ENCODE measurements around the gene MBTPS1. TPM values are rescaled to one million over a fixed set of nuclear protein-coding genes. Genes with fewer than 3 reads are reported as not detected.

Gene MBTPS1
- total and polyA plus RNA-seq, 9 of the 15 experiments (the other 6 are each of a cell fraction or from before 2014, with no cell fraction given): 2.8 to 57.6 (median 43.8) TPM

GRCh38 chr16:84069540-84069939 is 47.2 kb downstream of the MBTPS1 start (continued):
- TF ChIP-seq TSHZ1 (CRISPR knock-in tag; IDR thresholded peaks at IDR 0.05): no peak
- TF ChIP-seq KLF16 (IDR thresholded peaks at IDR 0.05): no peak
- TF ChIP-seq ZSCAN32 (CRISPR knock-in tag; IDR thresholded peaks at IDR 0.05): no peak
- TF ChIP-seq ZC3H4 (CRISPR knock-in tag; IDR thresholded peaks at IDR 0.05; ENCODE audit: borderline replicate concordance): no peak
- TF ChIP-seq ZNF79 (CRISPR knock-in tag; IDR thresholded peaks at IDR 0.05; ENCODE audit: low read depth): no peak

GRCh38 chr16:84068783-84069462 is 47.8 kb downstream of the MBTPS1 start:
- Histone ChIP-seq H3K36me3 (ENCODE audit: control insufficient read depth, insufficient read depth, low read length) (peaks cover 89% of the 10 kb centered on the region; the same call in 2 of the 3 replicates), H3K9ac (ENCODE audit: insufficient read depth in 1 of 2, low read depth in 2 of 2, low read length in 2 of 2) (no peak overlapping the region), H3K79me2 (ENCODE audit: control insufficient read depth, insufficient read depth, low read length) (no peaks in the 10 kb centered on the region), H3K27ac (ENCODE audit: extremely low read depth, low read depth, low read length) (no peak overlapping the region), H3K9me1 (ENCODE audit: control insufficient read depth, insufficient read depth, low read length) (no peaks in the 10 kb centered on the region), H3K9me3 (replicated peaks; ENCODE audit: control insufficient read depth, insufficient read depth, low read depth, low read length) (no peaks in the 10 kb centered on the region), H3K4me3 (no peak overlapping the region), H3K4me1 (replicated peaks in 1 of 2; ENCODE audit: control insufficient read depth in 2 of 2, insufficient read depth in 2 of 2, low read length in 2 of 2) (no peaks in the 10 kb centered on the region), H4K20me1 (replicated peaks; ENCODE audit: control insufficient read depth, insufficient read depth, low read length) (0 out of 2 replicates have a peak, but pooled peaks cover 3% of the 10 kb centered on the region), H3K4me2 (ENCODE audit: insufficient read depth, low read length) (no peak overlapping the region), H2AFZ (ENCODE audit: low read depth, low read length) (no peak overlapping the region), H3K27me3 (ENCODE audit: control insufficient read depth in 2 of 2, insufficient read depth in 2 of 2, low read length in 2 of 2) (no peaks in the 10 kb centered on the region)
- in situ Hi-C loops (cut with MboI) (loop anchor here (10.0 kb wide), 2 partner anchors 244 to 416 kb away; no protein-coding TSS in a partner anchor), intact Hi-C loops (cut with micrococcal nuclease) (no loop called here)
- no peak for DNase-seq (ENCODE audit: extremely low read depth in 1 of 4, low spot score in 3 of 4)
- no TSS peak for BruUV-seq (replicated peaks)
- no peak for FAIRE-seq
- POLR2A ChIA-PET: interaction anchor here (0.6 to 2.2 kb wide), 5 partner anchors 9 to 93 kb away, joined by 3 to 8 read pairs (median 3); no protein-coding TSS in a partner anchor
- 84% methylated on average over 13 of the region's 13 CpGs for WGBS (ENCODE audit: insufficient coverage, low coverage, missing lambda C conversion rate)
- CTCF ChIA-PET (ENCODE audit: low intra/inter-chr PET ratio): no interaction called here
- no peak for ATAC-seq
- no peak for TF ChIP-seq THAP7 (CRISPR knock-in tag; IDR thresholded peaks at IDR 0.05)
- TF ChIP-seq ZNF551 (CRISPR knock-in tag; IDR thresholded peaks at IDR 0.05): no peak
- TF ChIP-seq ETV1 (tag; conservative IDR thresholded peaks at IDR 0.05; ENCODE audit: low read depth): no peak
- no peak for TF ChIP-seq NR0B1 (IDR thresholded peaks at IDR 0.05; ENCODE audit: partially characterized antibody)
- no peak for TF ChIP-seq ZNF584 (CRISPR knock-in tag; IDR thresholded peaks at IDR 0.05; ENCODE audit: low read depth)
